Panc1 (cell line): Measurements from ENCODE around the gene SLC6A19. TPM values are rescaled to one million over a fixed set of nuclear protein-coding genes. Genes with fewer than 3 reads are reported as not detected.

Source experiments
- ATAC-seq: fragments of 200-7000 bp; cut with Tn5 transposase; 2 replicates; pipeline ENCODE4 v1.9.1; 2020; ENCODE audit warnings: mild to moderate bottlenecking, moderate library complexity
- BruUV-seq: library from RNA; stranded (reverse); fragments of 400-500 nt; replicated peaks from 2 replicates; lab custom pipeline; 2021; lab: Mats Ljungman, UMichigan
- CTCF ChIA-PET: fragments of 300-600 bp; sonication (Branson Sonifier 250); formaldehyde crosslinking; loops from one replicate; lab custom pipeline; 2022; ENCODE audit warnings: antibody characterized with exemption; lab: Charles Lee
- POLR2A ChIA-PET: fragments of 300-600 bp; sonication (Branson Sonifier 250); formaldehyde crosslinking; loops from one replicate; lab custom pipeline; 2022; ENCODE audit warnings: antibody characterized with exemption; lab: Charles Lee
- DNase-seq: peaks from one replicate; pipeline ENCODE4 v3.0.0-alpha.2; 2010; ENCODE audit warnings: low read depth, low spot score
- H3K27ac ChIP-seq: 2 replicates; pipeline ENCODE4 v1.5.1; 2011; ENCODE audit warnings: mild to moderate bottlenecking, low read length, inconsistent platforms
- H3K27me3 ChIP-seq: fragments of 200-500 bp; sonication (Bioruptor generic); 2 replicates; pipeline ENCODE4 v1.6.0; 2014; ENCODE audit warnings: low read length, inconsistent platforms; ENCODE audit not compliant: control insufficient read depth, insufficient read depth
- H3K36me3 ChIP-seq: fragments of 200-500 bp; sonication (Bioruptor generic); 2 replicates; pipeline ENCODE4 v1.5.1; 2014; ENCODE audit warnings: inconsistent platforms, mild to moderate bottlenecking, low read length, moderate library complexity; ENCODE audit not compliant: control insufficient read depth, insufficient read depth
- H3K4me1 ChIP-seq: 2 replicates; pipeline ENCODE4 v1.5.1; 2011; ENCODE audit warnings: inconsistent platforms, mild to moderate bottlenecking, low read length, moderate library complexity; ENCODE audit not compliant: control insufficient read depth, insufficient read depth
- H3K4me3 ChIP-seq, 2 experiments: 2 replicates each; pipeline ENCODE4 v1.5.1; 2011 to 2012; ENCODE audit warnings: low read depth in 2 of 2, low read length in 2 of 2, mild to moderate bottlenecking in 2 of 2, inconsistent platforms in 1 of 2, moderate library complexity in 1 of 2
- H3K9me3 ChIP-seq: fragments of 200-500 bp; sonication (Bioruptor generic); 2 replicates; pipeline ENCODE4 v1.5.1; 2014; ENCODE audit warnings: low read depth, mild to moderate bottlenecking, inconsistent platforms, low read length, moderate library complexity; ENCODE audit not compliant: control insufficient read depth, insufficient read depth
- CTCF ChIP-seq: fragments of 450-650 bp; IDR thresholded peaks from 2 replicates; pipeline ENCODE4 v1.5.1; 2017; ENCODE audit warnings: mild to moderate bottlenecking
- POLR2AphosphoS5 ChIP-seq: IDR thresholded peaks from 2 replicates; pipeline ENCODE4 v1.6.1; 2012; ENCODE audit warnings: mild to moderate bottlenecking, low read depth, low read length, moderate library complexity
- REST ChIP-seq, 2 experiments: IDR thresholded peaks; 2 replicates each; pipeline ENCODE4 v1.6.1; 2011 to 2012; ENCODE audit warnings: low read depth in 2 of 2, control low read depth in 1 of 2, low read length in 1 of 2, mild to moderate bottlenecking in 1 of 2, moderate library complexity in 1 of 2; ENCODE audit not compliant: insufficient read depth in 1 of 2
- SIN3A ChIP-seq: IDR thresholded peaks from 2 replicates; pipeline ENCODE4 v1.6.1; 2012; ENCODE audit warnings: low read depth, mild to moderate bottlenecking, low read length, moderate library complexity, borderline replicate concordance; ENCODE audit not compliant: insufficient read depth
- TCF7L2 ChIP-seq: IDR thresholded peaks from 2 replicates; pipeline ENCODE4 v1.6.1; 2011; ENCODE audit warnings: mild to moderate bottlenecking, low read depth, low read length, inconsistent platforms
- in situ Hi-C: cut with HindIII; loops from 2 replicates; pipeline ENCODE4 v1.10.0; 2016; ENCODE audit warnings: low sequenced_read_pairs, low pct_unique_long_range_greater_than_20kb
- intact Hi-C: fragments of 100-400 bp; cut with micrococcal nuclease; formaldehyde crosslinking; loops from one replicate; pipeline ENCODE4 v1.10.0; 2022; ENCODE audit not compliant: unreplicated experiment
- total RNA-seq: library from RNA; stranded (reverse); gene quantifications from one replicate; pipeline ENCODE4 v1.2.1, GENCODE V29; 2021; ENCODE audit not compliant: unreplicated experiment

The SLC6A19 gene
- total RNA-seq, 1 experiment from 2014 or later: 0.23 TPM

- Histone ChIP-seq H3K9me3 (no peaks in the 10 kb centered on the region), H3K27ac (no peak overlapping the region), H3K27me3 (no peaks in the 10 kb centered on the region), H3K36me3 (no peaks in the 10 kb centered on the region), H3K4me3 (no peak overlapping the region), H3K4me1 (peaks cover 7% of the 10 kb centered on the region)
- CTCF ChIA-PET: no interaction called here
- in situ Hi-C loops: no loop called here
- no TSS peak for BruUV-seq
- no peak for ATAC-seq
- TF ChIP-seq REST (IDR thresholded peaks at IDR 0.05; ENCODE audit: insufficient read depth in 1 of 2, low read depth in 2 of 2, low read length in 1 of 2) (no peak), SIN3A (no peak), POLR2AphosphoS5 (no peak), TCF7L2 (no peak), CTCF (no peak)
- no peak for DNase-seq
- intact Hi-C loops: no loop called here
- POLR2A ChIA-PET: no interaction called here
Measured at GRCh38 chr5:1180096-1180495, 21.3 kb upstream of the SLC6A19 start.

- intact Hi-C loops (no loop called here), in situ Hi-C loops (no loop called here)
- ATAC-seq (no peak), DNase-seq (no peak)
- CTCF ChIA-PET: no interaction called here
- H3K4me3 ChIP-seq: no peak overlapping the region
- no peaks in the 10 kb centered on the region for H3K27me3 ChIP-seq
- POLR2A ChIA-PET: no interaction called here
- H3K27ac ChIP-seq: no peak overlapping the region
- H3K36me3 ChIP-seq: no peaks in the 10 kb centered on the region
- TF ChIP-seq SIN3A (no peak), TCF7L2 (no peak), CTCF (no peak), REST (IDR thresholded peaks at IDR 0.05; ENCODE audit: insufficient read depth in 1 of 2, low read depth in 2 of 2, low read length in 1 of 2) (no peak), POLR2AphosphoS5 (no peak)
- no peaks in the 10 kb centered on the region for H3K9me3 ChIP-seq
- BruUV-seq: no TSS peak
- peaks cover 7% of the 10 kb centered on the region for H3K4me1 ChIP-seq
Measured at GRCh38 chr5:1180841-1181271, 20.5 kb upstream of the SLC6A19 start.
